ENCODE measurements around the gene STOML1.

- TF ChIP-seq PRDM15 (CRISPR knock-in tag; IDR thresholded peaks at IDR 0.05), result no peak
- TF ChIP-seq, protein P1, sequence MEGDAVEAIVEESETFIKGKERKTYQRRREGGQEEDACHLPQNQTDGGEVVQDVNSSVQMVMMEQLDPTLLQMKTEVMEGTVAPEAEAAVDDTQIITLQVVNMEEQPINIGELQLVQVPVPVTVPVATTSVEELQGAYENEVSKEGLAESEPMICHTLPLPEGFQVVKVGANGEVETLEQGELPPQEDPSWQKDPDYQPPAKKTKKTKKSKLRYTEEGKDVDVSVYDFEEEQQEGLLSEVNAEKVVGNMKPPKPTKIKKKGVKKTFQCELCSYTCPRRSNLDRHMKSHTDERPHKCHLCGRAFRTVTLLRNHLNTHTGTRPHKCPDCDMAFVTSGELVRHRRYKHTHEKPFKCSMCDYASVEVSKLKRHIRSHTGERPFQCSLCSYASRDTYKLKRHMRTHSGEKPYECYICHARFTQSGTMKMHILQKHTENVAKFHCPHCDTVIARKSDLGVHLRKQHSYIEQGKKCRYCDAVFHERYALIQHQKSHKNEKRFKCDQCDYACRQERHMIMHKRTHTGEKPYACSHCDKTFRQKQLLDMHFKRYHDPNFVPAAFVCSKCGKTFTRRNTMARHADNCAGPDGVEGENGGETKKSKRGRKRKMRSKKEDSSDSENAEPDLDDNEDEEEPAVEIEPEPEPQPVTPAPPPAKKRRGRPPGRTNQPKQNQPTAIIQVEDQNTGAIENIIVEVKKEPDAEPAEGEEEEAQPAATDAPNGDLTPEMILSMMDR (IDR thresholded peaks at IDR 0.05), result no peak
- no peak for TF ChIP-seq KAT7 (CRISPR knock-in tag; IDR thresholded peaks at IDR 0.05; ENCODE audit: borderline replicate concordance)
- no peak for TF ChIP-seq STAT6 (CRISPR knock-in tag; conservative IDR thresholded peaks at IDR 0.05; ENCODE audit: low read depth)
- TF ChIP-seq SMAD4 (CRISPR knock-in tag; IDR thresholded peaks at IDR 0.05), result no peak
- no peak for TF ChIP-seq ATF2 (CRISPR knock-in tag; IDR thresholded peaks at IDR 0.05; ENCODE audit: borderline replicate concordance, low read depth)
- no peak for TF ChIP-seq TEAD1 (CRISPR knock-in tag; IDR thresholded peaks at IDR 0.05)
- no peak for TF ChIP-seq TCF7 (CRISPR knock-in tag; IDR thresholded peaks at IDR 0.05; ENCODE audit: low read depth)
- TF ChIP-seq RELA (CRISPR knock-in tag; IDR thresholded peaks at IDR 0.05; ENCODE audit: borderline replicate concordance), result no peak
Measured at GRCh38 chr15:74010929-74011540, 18.9 kb upstream of the STOML1 start.

All from WTC11 (cell line).